ENCODE data around the gene STPG2.
"Not testable (repeated sequence)": the region's sequence is repeated elsewhere in the genome, so short reads cannot be mapped to it uniquely, and the experiment has no call there.

The STPG2 gene

DNA sequence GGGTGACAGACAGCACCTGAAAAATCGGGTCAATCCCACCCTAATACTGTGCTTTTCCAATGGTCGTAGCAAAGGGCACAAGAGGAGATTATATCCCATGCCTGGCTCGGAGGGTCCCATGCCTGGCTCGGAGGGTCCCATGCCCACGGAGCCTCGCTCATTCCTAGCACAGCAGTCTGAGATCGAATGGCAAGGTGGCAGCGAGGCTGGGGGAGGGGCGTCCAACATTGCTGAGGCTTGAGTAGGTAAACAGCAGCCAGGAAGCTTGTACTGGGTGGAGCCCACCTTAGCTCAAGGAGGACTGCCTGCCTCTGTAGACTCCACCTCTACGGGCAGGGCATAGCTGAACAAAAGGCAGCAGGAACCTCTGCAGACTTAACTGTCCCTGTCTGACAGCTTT, 365.1 kb downstream of the STPG2 start:
- DNase-seq = no peak

DNA sequence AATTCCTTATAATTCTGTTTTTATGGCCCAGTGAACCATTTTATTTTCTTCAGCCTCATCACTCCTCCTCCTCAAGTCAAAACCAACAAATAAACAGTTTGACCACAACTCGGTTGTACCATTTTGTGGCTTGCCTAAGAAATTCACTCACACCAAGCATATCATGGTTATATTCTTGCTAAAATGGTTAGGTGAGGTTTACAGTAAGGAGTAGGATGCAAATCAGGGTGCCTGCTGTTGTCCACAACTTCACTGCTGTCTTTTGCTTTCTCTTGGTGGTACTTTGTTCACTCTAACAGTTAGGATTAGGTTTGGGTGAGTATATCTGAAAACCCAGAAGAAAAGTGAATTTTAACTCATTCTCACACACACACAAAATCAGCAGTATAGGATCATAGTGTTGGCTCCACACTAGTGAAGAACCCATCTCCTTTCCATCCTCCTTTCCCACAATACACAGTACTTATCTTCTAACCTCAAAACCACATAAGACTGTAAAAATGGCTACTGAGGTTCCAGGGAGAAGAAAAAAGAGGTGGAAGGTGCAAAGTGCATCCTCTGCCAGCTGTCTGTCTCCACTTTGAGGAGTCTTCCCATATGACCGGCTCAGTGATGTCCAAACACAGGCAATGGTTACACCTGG, 368.8 kb downstream of the STPG2 start:
- DNase-seq = no peak

- no peak for DNase-seq
Observed at GRCh38 chr4:97770222-97770621, 373.1 kb downstream of the STPG2 start.

- no peak for DNase-seq
Observed at GRCh38 chr4:97762115-97762512, 381.2 kb downstream of the STPG2 start.

DNA sequence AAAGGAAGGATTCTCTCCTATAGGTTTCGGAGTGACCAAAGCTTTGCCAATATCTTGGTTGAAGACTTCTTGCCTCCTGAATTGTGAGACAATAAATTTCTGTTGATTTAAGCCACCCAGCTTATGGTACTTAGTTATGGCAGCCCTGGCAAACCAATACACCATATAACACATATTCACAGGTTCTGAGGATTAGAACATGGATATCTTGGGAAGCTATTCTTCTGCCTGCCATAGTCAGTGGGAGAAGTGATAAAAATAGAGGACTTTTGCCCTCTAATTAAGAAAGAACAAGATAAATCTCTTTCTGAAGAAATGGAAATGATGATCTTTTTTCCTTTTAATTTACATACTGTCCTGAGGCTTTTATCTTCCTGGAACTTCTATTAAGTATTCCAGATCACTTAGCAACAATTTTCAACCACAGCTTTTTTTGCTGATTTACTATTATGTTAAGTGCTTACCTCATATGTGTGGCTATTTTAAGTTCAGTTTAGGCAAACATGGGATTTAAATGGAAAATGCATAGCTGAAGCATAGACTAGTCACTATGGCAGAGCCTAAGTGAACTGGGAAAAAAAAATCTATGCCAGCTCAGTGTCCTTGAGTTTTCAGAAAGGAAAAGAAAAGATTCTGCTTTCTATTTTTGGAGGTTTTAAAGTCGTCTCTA, 381.7 kb downstream of the STPG2 start:
- no peak for DNase-seq

- no peak for DNase-seq
Observed at GRCh38 chr4:97759785-97760184, 383.5 kb downstream of the STPG2 start.

GRCh38 chr4:97752599-97752998, 390.7 kb downstream of the STPG2 start:
- DNase-seq = no peak

- no peak for DNase-seq
Observed at GRCh38 chr4:97747945-97748344, 395.3 kb downstream of the STPG2 start.

DNA sequence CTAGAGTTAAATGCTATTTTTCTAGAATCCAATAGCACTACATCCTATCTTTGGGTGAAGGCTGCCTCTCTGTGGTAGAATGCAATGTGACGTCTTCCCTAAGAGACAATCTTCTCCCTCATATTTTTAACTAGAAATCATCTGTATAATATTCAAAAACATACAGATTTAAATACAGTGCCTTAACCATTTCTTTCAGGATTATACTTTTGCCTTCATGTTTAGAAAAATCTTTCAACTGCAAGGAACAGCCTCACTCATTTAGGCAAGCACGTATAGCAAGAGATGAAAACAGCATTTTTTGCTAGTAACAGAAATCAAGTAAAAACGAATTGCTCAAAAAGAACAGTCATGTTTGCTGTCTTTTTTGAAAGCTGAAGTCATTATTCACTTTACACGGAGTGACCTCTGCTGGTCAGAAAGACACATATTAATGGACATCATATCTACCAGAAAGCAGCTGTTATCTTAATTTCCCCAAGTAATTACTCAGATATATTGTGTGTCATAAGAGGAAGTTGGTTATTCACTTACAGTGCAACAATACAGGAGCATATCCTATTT, 422.3 kb downstream of the STPG2 start:
- DNase-seq = no peak

DNA sequence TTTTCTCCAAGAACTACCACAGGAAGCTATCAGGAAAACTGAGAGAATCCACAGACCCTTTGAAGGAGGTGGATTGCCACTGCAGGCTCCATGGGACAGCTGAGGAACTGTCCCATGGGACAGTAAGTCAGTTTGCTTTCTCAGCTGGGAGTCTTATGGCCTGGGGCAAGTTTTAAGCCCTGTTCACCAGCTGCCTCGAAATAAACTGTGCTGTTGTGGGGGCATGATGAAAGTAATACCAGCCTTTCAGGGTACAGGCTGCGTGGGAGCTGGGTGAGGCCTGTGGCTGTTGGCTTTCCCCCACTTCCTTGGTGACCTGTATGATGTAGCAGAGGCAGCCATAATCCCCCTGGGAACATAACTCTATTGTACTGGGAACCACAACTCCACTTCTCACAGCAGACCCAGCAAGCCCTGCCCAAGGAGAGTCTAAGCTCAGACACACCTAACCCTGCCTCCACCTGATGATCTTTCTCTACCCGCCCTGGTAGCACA, 452.1 kb downstream of the STPG2 start:
- no peak for DNase-seq

DNA sequence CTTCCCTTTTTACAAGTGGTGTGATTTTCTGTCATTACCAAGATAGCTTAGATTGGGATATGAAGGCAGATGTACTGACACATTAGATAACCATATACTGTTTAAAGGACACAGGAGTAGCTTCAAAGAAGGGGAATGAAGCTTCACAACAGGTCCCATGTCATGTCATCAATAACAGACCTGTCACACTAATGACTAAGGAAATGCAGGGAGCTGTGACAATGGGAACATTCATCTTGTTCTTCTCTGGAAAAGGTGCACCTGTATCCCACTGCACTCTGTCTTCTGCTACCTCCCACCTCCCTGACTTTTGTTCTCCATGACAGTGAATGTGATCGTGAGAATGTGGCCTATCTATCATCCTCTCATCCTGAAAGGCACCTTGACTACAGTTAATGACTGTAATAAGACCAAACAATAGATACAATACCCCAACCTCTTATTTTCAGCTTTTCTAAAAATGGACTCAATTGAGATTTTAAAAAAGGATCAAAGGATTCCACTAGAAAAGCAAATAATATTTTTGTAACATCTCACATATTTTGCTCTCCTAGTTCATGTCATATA, 472.5 kb downstream of the STPG2 start:
- no peak for DNase-seq

GRCh38 chr4:97665553-97665952, 477.7 kb downstream of the STPG2 start:
- DNase-seq = no peak

DNA sequence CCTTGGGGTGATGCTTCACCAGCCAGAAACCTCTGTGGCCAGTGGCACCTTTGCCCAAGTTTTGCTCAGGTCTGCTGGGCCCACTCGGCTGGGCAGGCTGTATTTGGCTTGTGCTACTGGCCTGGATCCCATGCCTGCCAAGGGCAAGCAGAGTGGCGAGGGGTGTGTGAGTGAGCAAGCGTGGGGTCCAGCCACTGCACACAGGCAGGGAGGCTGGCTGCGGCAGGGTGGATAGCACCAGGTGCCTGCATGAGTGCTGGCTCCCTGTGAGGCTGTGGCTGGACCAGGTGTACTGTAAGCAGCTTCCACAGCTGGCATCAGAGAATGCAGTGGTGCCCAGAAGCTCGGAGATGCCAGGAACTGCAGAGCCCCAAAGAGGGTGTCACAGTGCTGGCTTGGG, 478.5 kb downstream of the STPG2 start:
- DNase-seq = no peak

DNA sequence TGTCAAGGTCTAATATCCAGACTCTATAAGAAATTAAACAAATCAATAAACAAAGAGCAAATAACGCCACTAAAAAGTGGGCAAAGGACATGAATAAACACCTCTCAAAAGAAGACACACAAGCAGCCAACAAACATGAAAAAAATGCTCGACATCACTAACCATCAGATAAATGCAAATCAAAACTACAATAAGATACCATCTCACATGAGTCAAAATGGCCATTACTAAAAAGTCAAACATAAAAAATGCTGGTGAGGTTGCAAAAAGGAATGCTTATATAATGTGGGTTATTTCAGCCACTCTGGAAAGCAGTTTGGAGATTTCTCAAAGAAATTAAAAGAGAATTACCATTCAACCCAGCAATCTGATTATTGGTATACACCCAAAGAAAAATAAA, 481.1 kb downstream of the STPG2 start:
- DNase-seq = no peak

DNA sequence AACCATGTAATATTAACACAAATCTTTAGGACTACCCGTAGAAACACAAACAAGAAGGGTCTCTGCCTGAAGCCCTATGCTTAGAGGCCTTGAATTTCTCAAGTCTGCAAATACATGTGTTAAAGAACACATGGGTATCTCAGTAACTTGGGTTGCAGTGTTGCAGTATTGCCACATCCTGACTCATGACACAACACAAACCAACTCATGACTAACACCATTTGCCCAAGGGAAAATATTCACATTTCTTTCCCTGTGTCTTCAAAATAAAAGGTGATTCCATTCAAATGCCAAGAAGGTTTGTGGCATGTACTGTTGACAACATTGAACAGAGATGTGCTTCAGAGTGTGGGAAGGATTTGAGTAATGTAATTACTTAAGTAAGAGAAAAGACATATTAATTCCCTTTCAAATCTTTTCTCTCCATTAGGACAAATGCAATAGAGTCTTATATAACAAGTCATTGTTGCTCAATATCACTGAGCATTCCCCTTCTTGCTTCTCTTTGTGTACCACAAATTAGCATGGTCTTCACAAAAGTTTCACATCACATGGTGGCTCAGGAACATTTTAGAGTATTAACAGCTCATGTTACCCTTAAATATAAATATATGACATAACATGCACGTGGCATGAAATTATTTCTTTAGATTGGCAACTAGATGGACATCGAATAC, 487.1 kb downstream of the STPG2 start:
- no peak for DNase-seq

- no peak for DNase-seq
Observed at GRCh38 chr4:97653701-97654100, 489.6 kb downstream of the STPG2 start.

DNA sequence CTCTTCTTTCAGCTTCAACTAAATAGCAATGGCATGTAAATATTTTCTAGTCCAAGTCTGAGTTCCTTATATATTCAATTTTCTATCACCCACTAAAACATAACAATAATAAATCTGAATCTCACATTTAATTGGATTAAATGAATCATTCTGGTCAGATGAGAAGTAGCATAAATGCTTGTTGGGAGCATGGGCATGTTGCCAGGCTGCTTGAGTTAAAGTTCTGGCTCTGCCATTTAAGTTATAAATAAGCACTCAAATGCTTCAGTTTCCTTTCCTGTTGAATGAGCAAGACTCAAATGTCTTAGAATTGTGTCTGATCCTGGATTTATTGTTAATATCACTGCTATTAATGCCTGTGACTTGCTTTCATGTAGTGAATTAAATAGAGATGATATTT, 496.3 kb downstream of the STPG2 start:
- no peak for DNase-seq

DNA sequence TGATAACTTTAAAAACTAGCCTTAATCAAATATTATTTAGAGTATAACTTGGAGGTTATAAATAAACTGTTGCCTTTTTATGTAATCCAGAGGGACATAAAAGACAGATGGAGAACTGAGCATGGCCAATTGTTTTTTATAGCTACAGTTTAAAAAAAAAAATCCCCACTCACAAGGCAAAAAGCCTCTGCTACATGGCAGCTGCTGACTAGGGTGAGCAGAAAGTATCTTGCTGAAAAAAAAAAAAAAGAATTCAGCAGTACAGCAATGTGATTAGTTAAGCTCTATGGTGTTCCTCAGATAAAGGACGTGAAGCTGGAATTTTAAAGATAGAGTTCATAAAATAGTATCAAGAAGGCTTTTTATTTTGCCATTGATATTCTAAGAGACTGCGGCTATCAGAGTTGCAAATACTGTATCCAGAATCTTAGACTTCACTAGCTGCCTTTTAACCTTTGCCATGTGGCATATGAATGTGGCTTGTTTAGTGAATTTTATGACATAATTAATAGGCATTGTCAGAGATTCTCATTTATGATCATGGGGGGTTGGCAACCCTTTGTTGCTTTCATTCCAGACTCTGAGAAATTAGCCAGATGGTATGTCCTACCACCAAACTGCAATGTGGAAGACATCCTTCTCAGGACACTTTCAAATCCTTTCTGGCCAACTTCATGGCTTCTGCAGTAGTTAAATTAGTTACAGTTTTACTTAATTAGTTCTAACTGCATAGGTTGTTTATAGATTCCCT, 498.0 kb downstream of the STPG2 start:
- no peak for DNase-seq

DNA sequence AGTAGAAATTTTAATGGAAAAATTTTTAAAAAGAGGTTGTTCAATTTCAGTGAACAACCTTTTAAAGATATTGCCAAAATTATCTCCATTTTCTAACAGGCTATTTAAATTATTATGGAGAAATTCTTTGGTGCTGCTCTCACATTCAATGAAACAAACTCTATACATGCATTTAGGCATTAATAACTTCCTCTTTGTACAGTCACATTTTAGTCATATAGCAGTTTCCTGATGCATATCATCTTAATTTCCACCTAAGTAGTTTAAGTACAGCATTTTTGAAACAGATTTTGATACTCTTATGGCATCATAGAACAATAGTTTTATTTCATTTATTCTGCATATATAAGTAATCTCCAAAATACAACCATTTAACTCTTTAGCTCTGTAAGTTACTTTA, 500.1 kb downstream of the STPG2 start:
- DNase-seq = no peak

DNA sequence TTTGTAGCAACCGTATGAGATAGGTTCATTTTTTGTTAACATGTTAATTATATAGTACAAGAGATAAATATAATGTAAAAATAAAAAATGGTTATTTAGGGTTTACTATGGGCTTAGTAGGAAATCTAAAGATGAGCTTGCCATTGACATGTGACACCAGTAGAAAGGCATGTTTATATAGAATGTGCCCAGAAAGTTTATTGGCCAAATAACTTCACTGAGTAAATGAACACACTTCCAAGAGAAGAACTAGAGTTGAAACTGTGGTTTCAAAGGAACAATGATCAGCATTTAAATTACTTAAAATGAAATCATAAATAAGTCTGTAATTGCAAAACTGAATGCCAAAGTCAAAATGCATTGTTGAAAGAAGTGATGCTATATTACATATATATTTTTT, 503.3 kb downstream of the STPG2 start:
- DNase-seq = no peak

- DNase-seq = not testable (repeated sequence)
Observed at GRCh38 chr4:97633831-97634230, 509.4 kb downstream of the STPG2 start.

DNA sequence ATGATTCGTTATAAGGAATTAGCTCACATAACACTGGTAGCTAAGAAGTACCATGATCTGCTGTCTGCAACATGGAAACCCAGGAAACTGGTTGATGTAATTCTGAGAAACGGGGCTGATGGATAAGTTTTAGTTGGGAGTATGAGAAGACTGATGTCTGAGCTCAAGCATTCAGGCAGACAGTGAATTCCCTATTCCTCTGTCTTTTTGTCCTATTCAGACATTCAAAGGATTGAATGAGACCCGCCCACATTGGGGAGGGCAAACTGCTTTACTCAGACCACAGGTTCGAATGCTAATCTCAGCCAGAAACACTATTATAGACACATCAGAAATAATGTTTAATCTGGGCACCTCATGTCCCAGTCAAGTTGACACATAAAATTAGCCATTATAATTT, 515.5 kb downstream of the STPG2 start:
- no peak for DNase-seq

DNA sequence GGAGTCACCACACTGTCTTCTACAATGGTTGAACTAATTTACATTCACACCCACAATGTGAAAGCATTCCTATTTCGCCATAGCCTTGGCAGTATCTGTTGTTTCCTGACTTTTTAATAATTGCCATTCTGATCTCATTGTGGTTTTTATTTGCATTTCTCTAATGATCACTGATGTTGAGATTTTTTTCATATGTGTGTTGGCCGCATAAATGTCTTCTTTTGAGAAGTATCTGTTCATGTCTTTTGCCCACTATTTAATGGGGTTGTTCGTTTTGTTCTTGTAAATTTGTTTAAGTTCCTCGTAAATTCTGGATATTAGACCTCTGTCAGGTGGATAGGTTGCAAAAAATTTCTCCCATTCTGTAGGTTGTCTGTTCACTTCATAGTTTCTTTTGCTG, 519.1 kb downstream of the STPG2 start:
- no peak for DNase-seq

Measured in NCI-H345 (cell line).